ENCODE results near the gene ATP5PO. TPM values are rescaled to one million over a fixed set of nuclear protein-coding genes. Genes with fewer than 3 reads are reported as not detected.
"Not testable (repeated sequence)": the region's sequence is repeated elsewhere in the genome, so short reads cannot be mapped to it uniquely, and the experiment has no call there.

ATP5PO gene
- total RNA-seq, 2 experiments from 2014 or later, result 210 to 227 TPM

DNA sequence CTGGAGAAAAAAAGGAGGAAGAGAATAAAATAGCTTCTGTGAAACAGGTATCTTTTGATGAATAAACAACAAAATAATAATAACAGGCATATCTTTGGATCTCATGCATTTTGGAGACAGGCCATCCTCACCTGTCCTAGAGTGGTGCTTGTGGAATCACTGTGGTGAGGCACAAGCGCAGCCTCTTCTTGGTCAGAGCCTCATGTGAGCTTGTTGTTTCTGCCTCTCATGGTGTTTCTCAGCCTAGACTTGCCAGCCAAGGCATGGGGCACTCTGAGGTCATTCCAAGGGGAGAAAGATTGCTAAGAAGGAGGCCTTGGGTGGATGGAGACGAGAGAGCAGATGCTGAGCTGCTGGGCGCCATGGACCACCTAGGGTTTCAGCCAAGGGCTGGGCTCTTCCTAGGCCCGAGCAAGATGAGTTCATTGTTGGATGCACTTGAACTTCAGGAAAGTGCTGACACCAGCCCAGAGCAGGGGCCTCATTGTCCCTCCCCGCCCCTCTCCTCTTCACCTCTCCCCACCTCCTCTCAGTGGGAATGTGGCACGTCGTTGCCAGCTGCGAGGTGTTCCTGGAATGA, 49.5 kb downstream of the ATP5PO start:
- Histone ChIP-seq H3K4me2 (ENCODE audit: low read length) (no peak overlapping the region), H3K36me3 (ENCODE audit: insufficient read depth, low read length) (no peaks in the 10 kb centered on the region), H3K9me2 (ENCODE audit: insufficient read depth, low read length) (no peaks in the 10 kb centered on the region), H2AFZ (ENCODE audit: low read length) (no peak overlapping the region), H3K4me3 (ENCODE audit: low read depth, low read length, poor library complexity, severe bottlenecking) (no peak overlapping the region), H3K27ac (ENCODE audit: low read depth, low read length, poor library complexity, severe bottlenecking) (no peak overlapping the region), H3K4me1 (ENCODE audit: insufficient read depth, low read length, poor library complexity, severe bottlenecking) (no peaks in the 10 kb centered on the region), H3K79me2 (ENCODE audit: insufficient read depth, low read depth, low read length) (no peaks in the 10 kb centered on the region), H4K20me1 (ENCODE audit: insufficient read depth, low read length) (no peaks in the 10 kb centered on the region), H3K9me3 (ENCODE audit: low read length) (no peaks in the 10 kb centered on the region)
- POLR2A ChIA-PET, result no interaction called here
- DNase-seq (ENCODE audit: low spot score), result no peak
- intact Hi-C loops (cut with micrococcal nuclease; ENCODE audit: unreplicated experiment), result no loop called here
- CTCF ChIA-PET (ENCODE audit: unreplicated experiment), result no interaction called here
- no TSS peak for BruUV-seq (replicated peaks)
- TF ChIP-seq, protein P1, sequence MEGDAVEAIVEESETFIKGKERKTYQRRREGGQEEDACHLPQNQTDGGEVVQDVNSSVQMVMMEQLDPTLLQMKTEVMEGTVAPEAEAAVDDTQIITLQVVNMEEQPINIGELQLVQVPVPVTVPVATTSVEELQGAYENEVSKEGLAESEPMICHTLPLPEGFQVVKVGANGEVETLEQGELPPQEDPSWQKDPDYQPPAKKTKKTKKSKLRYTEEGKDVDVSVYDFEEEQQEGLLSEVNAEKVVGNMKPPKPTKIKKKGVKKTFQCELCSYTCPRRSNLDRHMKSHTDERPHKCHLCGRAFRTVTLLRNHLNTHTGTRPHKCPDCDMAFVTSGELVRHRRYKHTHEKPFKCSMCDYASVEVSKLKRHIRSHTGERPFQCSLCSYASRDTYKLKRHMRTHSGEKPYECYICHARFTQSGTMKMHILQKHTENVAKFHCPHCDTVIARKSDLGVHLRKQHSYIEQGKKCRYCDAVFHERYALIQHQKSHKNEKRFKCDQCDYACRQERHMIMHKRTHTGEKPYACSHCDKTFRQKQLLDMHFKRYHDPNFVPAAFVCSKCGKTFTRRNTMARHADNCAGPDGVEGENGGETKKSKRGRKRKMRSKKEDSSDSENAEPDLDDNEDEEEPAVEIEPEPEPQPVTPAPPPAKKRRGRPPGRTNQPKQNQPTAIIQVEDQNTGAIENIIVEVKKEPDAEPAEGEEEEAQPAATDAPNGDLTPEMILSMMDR (conservative IDR thresholded peaks at IDR 0.05; ENCODE audit: low read length), result no peak
- TF ChIP-seq EZH2phosphoT487 (IDR thresholded peaks at IDR 0.05; ENCODE audit: borderline replicate concordance, low read depth, low read length), result no peak

DNA sequence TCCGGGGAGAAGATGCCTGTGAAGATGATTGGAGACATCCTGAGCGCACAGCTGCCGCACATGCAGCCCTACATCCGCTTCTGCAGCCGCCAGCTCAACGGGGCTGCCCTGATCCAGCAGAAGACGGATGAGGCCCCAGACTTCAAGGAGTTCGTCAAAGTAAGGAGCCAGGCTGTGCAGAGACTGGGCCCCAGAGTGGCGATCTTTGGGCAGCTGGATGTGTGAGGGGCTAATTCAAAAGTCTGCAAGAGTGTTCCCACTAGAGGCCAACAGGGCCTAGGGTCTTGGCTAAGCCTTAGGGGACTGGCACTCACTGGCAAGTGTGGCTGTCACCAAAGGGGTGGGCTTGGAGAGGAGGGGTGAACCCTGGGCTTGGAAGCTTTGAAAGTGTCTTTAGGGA, 50.4 kb downstream of the ATP5PO start:
- no peaks in the 10 kb centered on the region for H4K20me1 ChIP-seq (ENCODE audit: insufficient read depth, low read length)
- no peak for DNase-seq (ENCODE audit: low spot score)
- ChIA-PET POLR2A (no interaction called here), CTCF (ENCODE audit: unreplicated experiment) (no interaction called here)
- H3K36me3 ChIP-seq (ENCODE audit: insufficient read depth, low read length), result no peaks in the 10 kb centered on the region
- no peaks in the 10 kb centered on the region for H3K79me2 ChIP-seq (ENCODE audit: insufficient read depth, low read depth, low read length)
- BruUV-seq (replicated peaks), result no TSS peak
- H3K4me2 ChIP-seq (ENCODE audit: low read length), result no peak overlapping the region
- no peaks in the 10 kb centered on the region for H3K4me1 ChIP-seq (ENCODE audit: insufficient read depth, low read length, poor library complexity, severe bottlenecking)
- H3K27ac ChIP-seq (ENCODE audit: low read depth, low read length, poor library complexity, severe bottlenecking), result no peak overlapping the region
- no peak overlapping the region for H2AFZ ChIP-seq (ENCODE audit: low read length)
- no peaks in the 10 kb centered on the region for H3K9me3 ChIP-seq (ENCODE audit: low read length)
- intact Hi-C loops (cut with micrococcal nuclease; ENCODE audit: unreplicated experiment), result no loop called here
- TF ChIP-seq, protein P1 (conservative IDR thresholded peaks at IDR 0.05; ENCODE audit: low read length), result no peak
- no peak for TF ChIP-seq EZH2phosphoT487 (IDR thresholded peaks at IDR 0.05; ENCODE audit: borderline replicate concordance, low read depth, low read length)
- H3K4me3 ChIP-seq (ENCODE audit: low read depth, low read length, poor library complexity, severe bottlenecking), result no peak overlapping the region
- H3K9me2 ChIP-seq (ENCODE audit: insufficient read depth, low read length), result no peaks in the 10 kb centered on the region

DNA sequence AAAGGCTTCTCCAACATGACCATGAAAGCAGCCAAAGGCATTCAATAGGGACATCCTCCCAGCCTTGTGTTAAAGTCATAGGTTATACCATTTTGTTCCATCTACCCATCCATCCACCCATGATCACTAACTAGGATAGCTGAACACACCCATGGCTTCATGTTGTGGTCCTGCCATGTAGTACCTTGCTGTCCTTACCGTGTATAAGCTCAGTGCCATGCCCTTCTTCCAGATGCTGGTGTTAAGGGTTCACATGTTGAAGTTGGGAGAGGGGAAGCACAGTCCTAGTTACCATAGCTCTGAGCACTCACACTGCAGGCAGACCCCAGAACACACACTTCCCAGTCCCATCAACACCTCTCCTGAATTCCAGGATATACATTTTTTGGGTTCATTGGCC, 51.5 kb downstream of the ATP5PO start:
- intact Hi-C loops (cut with micrococcal nuclease; ENCODE audit: unreplicated experiment), result no loop called here
- BruUV-seq (replicated peaks), result no TSS peak
- Histone ChIP-seq H3K79me2 (ENCODE audit: insufficient read depth, low read depth, low read length) (no peaks in the 10 kb centered on the region), H3K27ac (ENCODE audit: low read depth, low read length, poor library complexity, severe bottlenecking) (no peak overlapping the region), H2AFZ (ENCODE audit: low read length) (no peak overlapping the region), H3K4me2 (ENCODE audit: low read length) (no peak overlapping the region), H3K4me3 (ENCODE audit: low read depth, low read length, poor library complexity, severe bottlenecking) (no peak overlapping the region), H3K4me1 (ENCODE audit: insufficient read depth, low read length, poor library complexity, severe bottlenecking) (no peaks in the 10 kb centered on the region), H3K9me2 (ENCODE audit: insufficient read depth, low read length) (no peaks in the 10 kb centered on the region), H3K36me3 (ENCODE audit: insufficient read depth, low read length) (no peaks in the 10 kb centered on the region), H4K20me1 (ENCODE audit: insufficient read depth, low read length) (no peaks in the 10 kb centered on the region), H3K9me3 (ENCODE audit: low read length) (no peaks in the 10 kb centered on the region)
- DNase-seq (ENCODE audit: low spot score), result no peak
- ChIA-PET CTCF (ENCODE audit: unreplicated experiment) (no interaction called here), POLR2A (no interaction called here)
- no peak for TF ChIP-seq EZH2phosphoT487 (IDR thresholded peaks at IDR 0.05; ENCODE audit: borderline replicate concordance, low read depth, low read length)
- TF ChIP-seq, protein P1 (conservative IDR thresholded peaks at IDR 0.05; ENCODE audit: low read length), result no peak

- H2AFZ ChIP-seq (ENCODE audit: low read length); H3K4me3 ChIP-seq (ENCODE audit: low read depth, low read length, poor library complexity, severe bottlenecking); CTCF ChIA-PET (ENCODE audit: unreplicated experiment); H3K9me2 ChIP-seq (ENCODE audit: insufficient read depth, low read length); H3K4me2 ChIP-seq (ENCODE audit: low read length); POLR2A ChIA-PET; H3K4me1 ChIP-seq (ENCODE audit: insufficient read depth, low read length, poor library complexity, severe bottlenecking); BruUV-seq (replicated peaks); H3K36me3 ChIP-seq (ENCODE audit: insufficient read depth, low read length); H3K9me3 ChIP-seq (ENCODE audit: low read length); H3K79me2 ChIP-seq (ENCODE audit: insufficient read depth, low read depth, low read length); H3K27ac ChIP-seq (ENCODE audit: low read depth, low read length, poor library complexity, severe bottlenecking); intact Hi-C loops (cut with micrococcal nuclease; ENCODE audit: unreplicated experiment); DNase-seq (ENCODE audit: low spot score); H4K20me1 ChIP-seq (ENCODE audit: insufficient read depth, low read length): not testable (repeated sequence)
These were observed 52.4 kb downstream of the ATP5PO start for GRCh38 chr21:33863191-33863590.

Data from OCI-LY7 (cell line).